ENCODE data around the gene TUBB4B. TPM values are rescaled to one million over a fixed set of nuclear protein-coding genes. Genes with fewer than 3 reads are reported as not detected.

TUBB4B gene
- polyA plus RNA-seq, 1 of the 3 experiments (the other 2 are of a cell fraction), result 508 TPM

- H3K4me2 ChIP-seq, result no peak overlapping the region
- H3K27me3 ChIP-seq (ENCODE audit: insufficient read depth), result no peaks in the 10 kb centered on the region
- H3K36me3 ChIP-seq (replicated peaks in 1 of 2; ENCODE audit: control insufficient read depth in 1 of 2, insufficient read depth in 2 of 2, low read length in 1 of 2), result peaks cover 0 to 11% of the 10 kb centered on the region in 2 experiments
- no peak overlapping the region for H3K9ac ChIP-seq
- H3K79me2 ChIP-seq (ENCODE audit: insufficient read depth), result no peaks in the 10 kb centered on the region
- WGBS (ENCODE audit: low lambda C conversion rate), result 87% methylated on average over 26 of the region's 54 CpGs
- H4K20me1 ChIP-seq (ENCODE audit: insufficient read depth), result 0 out of 2 replicates have a peak, but pooled peaks cover 2% of the 10 kb centered on the region
- peaks cover 14% of the 10 kb centered on the region for H3F3A ChIP-seq (replicated peaks; ENCODE audit: insufficient read depth)
- no peak overlapping the region for H3K27ac ChIP-seq (ENCODE audit: low read depth in 2 of 2, low read length in 1 of 2)
- H2AFZ ChIP-seq (ENCODE audit: low read depth), result no peak overlapping the region
- peak overlapping the region in 1 of 2 experiments; percentile 2; a peak in 1 of 4 replicates for H3K4me3 ChIP-seq (ENCODE audit: low read depth in 2 of 2, low read length in 1 of 2)
- DNase-seq, result peak; percentile 27
- TF ChIP-seq MAX (IDR thresholded peaks at IDR 0.05; ENCODE audit: low read depth) (no peak), SIN3A (IDR thresholded peaks at IDR 0.05; ENCODE audit: borderline replicate concordance, low read depth, low read length) (no peak), FOSL2 (IDR thresholded peaks at IDR 0.05; ENCODE audit: borderline replicate concordance, low read depth) (no peak), TAF1 (IDR thresholded peaks at IDR 0.05; ENCODE audit: borderline replicate concordance, low read depth, low read length) (no peak), CTCF (IDR thresholded peaks at IDR 0.05) (no peak), IRF3 (IDR thresholded peaks at IDR 0.05; ENCODE audit: low read depth, low read length) (no peak), USF2 (IDR thresholded peaks at IDR 0.05; ENCODE audit: borderline replicate concordance, low read depth, low read length) (no peak), ELF1 (IDR thresholded peaks at IDR 0.05) (no peak), SMC3 (IDR thresholded peaks at IDR 0.05; ENCODE audit: low read depth, low read length) (no peak), RFX5 (IDR thresholded peaks at IDR 0.05; ENCODE audit: low read length) (no peak), EP300 (IDR thresholded peaks at IDR 0.05; ENCODE audit: borderline replicate concordance in 1 of 2, low read depth in 1 of 2, low read length in 1 of 2) (no peak), YY1 (IDR thresholded peaks at IDR 0.05; ENCODE audit: low read depth) (no peak), TCF12 (IDR thresholded peaks at IDR 0.05) (no peak), EZH2phosphoT487 (IDR thresholded peaks at IDR 0.05; ENCODE audit: borderline replicate concordance, low read depth) (no peak), ZBTB33 (IDR thresholded peaks at IDR 0.05; ENCODE audit: borderline replicate concordance, low read depth) (no peak), RAD21 (IDR thresholded peaks at IDR 0.05; ENCODE audit: low read length) (no peak), USF1 (IDR thresholded peaks at IDR 0.05; ENCODE audit: borderline replicate concordance, low read depth) (no peak), POLR2AphosphoS5 (IDR thresholded peaks at IDR 0.05; ENCODE audit: low read depth, low read length) (no peak), RXRA (IDR thresholded peaks at IDR 0.05; ENCODE audit: borderline replicate concordance, low read depth) (no peak)
- H3K9me2 ChIP-seq, result no peaks in the 10 kb centered on the region
- POLR2A ChIA-PET, result no interaction called here
- H3K9me3 ChIP-seq, result no peaks in the 10 kb centered on the region
- CTCF ChIA-PET, result interaction anchor here (0.7 to 1.7 kb wide), 5 partner anchors 17 to 507 kb away, joined by 3 to 8 read pairs (median 3); no protein-coding TSS in a partner anchor
- peaks cover 0 to 8% of the 10 kb centered on the region in 2 experiments; a peak in 2 of 4 replicates for H3K4me1 ChIP-seq (ENCODE audit: control insufficient read depth in 1 of 2, insufficient read depth in 2 of 2, low read depth in 1 of 2, low read length in 1 of 2)
These were observed 37.1 kb downstream of the TUBB4B start for GRCh38 chr9:137278061-137278701.

All from SK-N-SH (cell line).